ENCODE results near the gene PDCD1LG2. TPM values are rescaled to one million over a fixed set of nuclear protein-coding genes. Genes with fewer than 3 reads are reported as not detected.
"Not testable (repeated sequence)": the region's sequence is repeated elsewhere in the genome, so short reads cannot be mapped to it uniquely, and the experiment has no call there.

PDCD1LG2 gene
- total RNA-seq, 1 donor from 2014 or later: 3.3 TPM

DNA sequence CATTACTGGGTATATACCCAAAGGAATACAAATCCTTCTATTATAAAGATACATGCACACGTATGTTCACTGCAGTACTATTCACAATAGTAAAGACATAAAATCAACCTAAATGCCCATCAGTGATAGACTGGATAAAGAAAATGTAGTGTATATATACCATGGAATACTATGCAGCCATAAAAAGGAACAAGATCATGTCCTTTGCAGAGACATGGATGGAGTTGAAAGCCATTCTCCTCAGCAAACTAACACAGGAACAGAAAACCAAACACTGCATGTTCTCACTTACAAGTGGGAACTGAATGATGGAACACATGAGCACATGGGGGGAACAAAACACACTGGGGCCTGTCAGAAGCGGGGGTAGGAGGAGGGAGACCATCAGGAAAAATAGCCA is 71.4 kb downstream of the PDCD1LG2 start:
- ATAC-seq; DNase-seq (ENCODE audit: missing footprints); intact Hi-C loops (cut with DNase I): not testable (repeated sequence)

DNA sequence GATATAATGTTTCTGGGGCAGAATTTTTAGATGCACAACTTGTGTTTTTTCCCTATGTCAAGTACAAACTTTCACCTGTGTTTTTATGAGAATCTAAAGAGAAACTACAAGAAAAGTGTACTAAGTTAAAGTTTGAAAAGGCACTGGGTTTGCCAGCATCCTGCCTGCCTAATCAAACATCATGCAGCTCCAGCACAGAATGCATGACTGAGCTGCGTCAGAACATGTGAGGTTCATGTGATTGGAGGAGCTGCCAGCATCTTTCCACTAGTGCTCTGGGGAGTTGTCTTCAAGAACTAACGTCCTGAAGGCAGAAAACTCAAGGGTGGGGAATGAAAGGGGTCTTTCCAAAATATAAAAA is 72.5 kb downstream of the PDCD1LG2 start:
- ATAC-seq: peak; percentile 74
- intact Hi-C loops (cut with DNase I): no loop called here
- no peak for DNase-seq (ENCODE audit: missing footprints)

DNA sequence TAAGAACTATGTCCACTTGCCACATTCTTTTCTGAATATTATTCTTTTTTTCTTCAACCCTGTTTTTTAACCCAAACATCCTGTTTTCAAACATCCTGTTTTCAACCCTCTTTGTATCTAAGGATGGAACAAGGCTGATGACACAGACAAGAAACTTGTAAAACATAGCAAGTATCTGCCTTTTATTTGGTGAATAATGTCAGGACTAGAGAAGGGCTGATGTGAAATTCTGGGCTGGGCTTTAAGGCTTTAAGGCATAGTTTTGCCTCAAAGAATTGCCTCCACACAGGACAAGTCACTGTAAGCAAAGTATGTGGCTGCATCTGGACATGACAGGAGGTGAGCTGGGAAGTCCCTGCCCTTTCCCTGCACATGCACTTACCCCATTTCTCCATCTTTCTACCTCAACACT is 76.1 kb downstream of the PDCD1LG2 start:
- ATAC-seq (no peak), DNase-seq (ENCODE audit: missing footprints) (no peak)
- intact Hi-C loops (cut with DNase I): loop anchor here (5.0 kb wide), 1 partner anchor 84 kb away; no protein-coding TSS in a partner anchor

DNA sequence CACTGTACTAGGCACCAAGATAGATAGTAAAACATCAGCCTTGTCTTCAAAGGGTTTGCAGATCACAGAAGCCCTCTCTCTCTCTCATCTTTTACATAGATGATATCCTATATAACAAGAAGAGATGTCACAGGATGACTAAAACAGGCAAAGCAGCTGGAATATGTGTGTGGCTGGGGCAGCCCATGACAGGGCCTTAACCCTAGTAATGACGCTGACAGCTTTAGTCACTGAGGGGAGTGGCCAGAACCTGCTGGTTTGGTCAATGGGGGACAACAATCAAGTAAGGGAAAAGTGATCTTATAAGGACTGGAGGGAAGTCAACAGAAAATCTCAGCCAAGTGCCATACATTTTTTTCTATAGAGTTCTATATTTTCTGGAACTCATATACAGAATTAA is 76.7 kb downstream of the PDCD1LG2 start:
- intact Hi-C loops (cut with DNase I): loop anchor here (5.0 kb wide), 1 partner anchor 85 kb away; no protein-coding TSS in a partner anchor
- no peak for ATAC-seq
- DNase-seq (ENCODE audit: missing footprints): no peak

DNA sequence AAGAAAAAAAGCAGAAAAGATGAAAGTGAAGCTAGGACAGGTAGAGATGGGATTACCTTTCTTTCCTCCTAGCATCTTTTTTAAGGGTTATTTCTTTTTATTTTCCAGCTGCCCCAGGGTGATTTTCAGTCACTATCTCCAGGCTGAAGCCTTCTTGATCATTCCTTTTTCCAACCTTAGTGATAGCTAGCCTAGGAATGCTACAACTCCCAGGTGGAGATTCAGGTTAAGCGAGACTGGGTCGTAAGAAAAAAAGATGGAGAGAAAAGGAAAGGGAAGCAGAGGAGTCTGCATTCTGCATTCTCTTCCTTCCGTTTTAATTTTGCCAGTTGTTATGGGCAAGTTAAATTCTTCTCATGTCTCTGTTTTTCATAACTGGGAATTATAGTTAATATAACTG is 81.9 kb downstream of the PDCD1LG2 start:
- intact Hi-C loops (cut with DNase I): loop anchor here (10.0 kb wide), 2 partner anchors 607 to 837 kb away; partner anchors contain the start of gene JAK2
- ATAC-seq (no peak), DNase-seq (ENCODE audit: missing footprints) (no peak)

DNA sequence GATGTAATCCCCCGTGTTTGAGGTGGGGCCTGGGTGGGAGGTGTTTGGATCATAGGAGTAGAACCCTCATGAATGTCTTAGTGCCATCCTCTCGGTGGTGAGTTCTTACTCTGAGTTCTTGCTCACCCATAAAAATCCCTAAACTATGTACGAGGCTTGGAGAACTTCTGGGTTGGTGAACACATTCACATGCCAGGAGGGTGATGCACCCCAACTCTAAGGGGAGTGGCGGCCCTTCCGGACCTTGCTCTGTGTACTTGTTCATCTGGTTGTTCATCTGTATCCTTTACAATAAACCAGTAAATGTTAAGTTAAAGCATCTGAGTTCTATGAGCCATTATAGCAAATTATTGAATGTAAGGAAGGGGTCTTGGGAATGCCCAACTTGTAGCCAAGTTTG is 82.6 kb downstream of the PDCD1LG2 start:
- ATAC-seq: no peak
- DNase-seq (ENCODE audit: missing footprints): no peak

DNA sequence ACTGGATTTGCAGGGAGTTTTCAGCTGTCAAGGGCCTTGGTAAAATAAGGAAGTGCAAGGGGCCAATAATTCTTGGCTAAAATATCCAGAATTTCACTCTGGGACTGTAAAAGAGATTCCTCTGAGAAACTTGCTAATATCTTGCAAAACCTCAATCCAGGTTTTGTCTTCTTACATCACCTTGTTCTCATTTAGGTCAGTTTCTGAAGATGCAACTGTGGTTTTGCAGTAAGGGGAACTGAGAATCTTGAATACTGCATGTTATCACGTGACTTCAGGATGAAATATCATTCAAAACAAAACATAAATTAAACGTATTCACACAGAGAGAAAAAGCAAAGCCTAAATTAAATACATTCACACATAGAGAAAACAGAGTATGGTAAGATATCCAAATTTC is 83.6 kb downstream of the PDCD1LG2 start:
- intact Hi-C loops (cut with DNase I): loop anchor here (10.0 kb wide), 2 partner anchors 609 to 839 kb away; partner anchors contain the start of gene JAK2

More for the DNA sequence above, 82.6 kb downstream of the PDCD1LG2 start:
- intact Hi-C loops (cut with DNase I): loop anchor here (10.0 kb wide), 2 partner anchors 608 to 838 kb away; partner anchors contain the start of gene JAK2

DNA sequence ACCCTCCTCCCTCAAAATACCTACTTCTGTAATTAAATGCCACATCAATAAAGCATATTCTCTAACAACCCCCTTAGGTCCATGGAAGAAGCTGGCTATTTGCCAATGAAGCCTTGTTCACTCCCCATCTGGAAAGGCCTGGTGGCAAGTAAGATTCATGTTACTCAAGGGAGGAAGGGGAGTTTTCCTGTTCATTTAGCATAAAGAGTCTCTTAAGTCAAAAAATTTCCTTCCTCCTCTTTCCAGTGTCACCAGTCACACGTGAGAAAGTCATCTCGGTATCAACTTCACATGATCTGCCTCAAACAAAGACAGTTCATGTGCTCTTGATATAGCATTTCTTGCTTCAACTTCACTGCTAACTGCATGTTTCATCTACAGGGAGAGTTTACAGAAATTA is 85.8 kb downstream of the PDCD1LG2 start:
- ATAC-seq (no peak), DNase-seq (ENCODE audit: missing footprints) (no peak)
- intact Hi-C loops (cut with DNase I): loop anchor here (10.0 kb wide), 2 partner anchors 611 to 841 kb away; partner anchors contain the start of gene JAK2

More for the DNA sequence above, 83.6 kb downstream of the PDCD1LG2 start:
- ATAC-seq (no peak), DNase-seq (ENCODE audit: missing footprints) (no peak)

DNA sequence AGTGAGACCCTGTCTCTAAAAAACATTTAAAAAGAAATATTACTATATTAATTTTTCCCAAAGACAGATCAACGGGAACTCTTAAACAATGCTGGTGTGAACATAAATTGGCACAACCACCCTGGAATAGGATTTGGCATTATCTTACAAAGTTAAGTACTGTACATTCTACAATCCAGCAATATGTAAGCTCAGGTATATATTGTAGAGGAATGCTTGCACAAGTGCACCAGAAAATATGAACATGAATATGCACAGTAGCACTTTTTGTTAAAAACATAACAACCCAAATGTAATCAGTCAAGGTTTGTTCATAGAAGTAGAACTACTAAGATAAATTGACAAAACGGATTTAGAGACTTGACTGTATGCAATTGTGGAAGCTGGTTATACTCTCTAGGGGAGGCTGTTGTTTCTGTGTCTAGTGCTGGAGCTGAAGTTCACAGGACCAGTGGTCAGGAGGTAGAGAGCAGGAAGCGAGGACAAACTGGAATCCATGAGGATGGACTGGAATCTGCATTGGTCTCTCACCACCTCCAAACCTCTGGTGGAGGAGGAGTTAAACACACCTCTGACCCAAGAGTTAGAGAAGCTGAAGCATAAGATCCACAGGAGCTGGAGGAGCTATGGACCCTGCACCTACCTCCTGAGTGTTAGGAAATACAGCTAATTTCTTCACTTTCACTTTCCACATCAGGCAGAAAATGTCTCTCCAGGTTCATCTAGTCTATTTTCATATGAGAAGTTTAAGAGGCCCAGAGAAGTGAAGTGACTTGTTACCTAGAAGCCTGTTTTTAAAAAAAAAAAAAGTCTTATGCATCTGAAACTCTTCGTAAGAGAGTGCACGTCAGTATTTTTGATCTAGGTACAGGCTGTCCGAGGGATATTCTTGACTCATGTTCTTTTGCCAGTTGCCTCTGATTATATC is 98.2 kb downstream of the PDCD1LG2 start:
- intact Hi-C loops (cut with DNase I): no loop called here
- no peak for DNase-seq (ENCODE audit: missing footprints)
- ATAC-seq: peak; percentile 83

DNA sequence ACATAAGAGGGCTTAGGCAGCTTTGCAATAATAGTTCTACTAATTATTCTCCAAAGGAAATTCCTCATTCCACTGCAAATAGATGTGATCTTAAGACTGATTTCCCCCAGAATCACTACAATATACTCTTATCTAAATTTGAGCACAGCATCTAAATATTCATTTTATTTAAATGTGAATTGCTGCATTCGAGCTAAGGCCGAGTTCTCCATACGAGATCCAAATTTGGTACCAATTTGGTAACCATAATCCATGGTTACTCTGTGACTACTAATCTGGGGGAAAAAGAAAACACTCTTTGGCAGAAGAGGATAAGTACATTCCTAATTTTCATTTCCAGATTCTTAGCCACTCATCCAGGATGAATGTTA is 98.9 kb downstream of the PDCD1LG2 start:
- no peak for DNase-seq (ENCODE audit: missing footprints)
- intact Hi-C loops (cut with DNase I): no loop called here
- ATAC-seq: peak; percentile 24

DNA sequence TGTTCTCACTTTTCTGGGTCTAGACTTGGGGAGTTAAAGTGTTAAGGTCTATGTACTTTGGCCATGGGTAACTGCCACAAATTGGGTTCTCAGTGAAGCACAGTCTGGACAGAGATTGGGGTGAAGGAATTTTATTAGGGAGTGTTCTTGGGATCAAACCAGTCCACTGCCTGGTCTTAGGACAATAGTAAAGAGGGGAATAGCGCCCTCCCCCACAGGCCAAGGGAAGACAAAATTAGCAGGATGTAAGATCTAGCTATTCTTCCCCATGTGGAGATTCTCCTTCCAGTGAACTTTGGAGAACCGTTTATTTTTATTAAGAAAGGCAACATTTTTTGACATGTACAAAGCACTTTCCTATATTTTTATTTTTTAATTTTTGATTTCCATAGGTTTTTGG is 100.2 kb downstream of the PDCD1LG2 start:
- intact Hi-C loops (cut with DNase I): no loop called here
- DNase-seq (ENCODE audit: missing footprints) (no peak), ATAC-seq (no peak)

DNA sequence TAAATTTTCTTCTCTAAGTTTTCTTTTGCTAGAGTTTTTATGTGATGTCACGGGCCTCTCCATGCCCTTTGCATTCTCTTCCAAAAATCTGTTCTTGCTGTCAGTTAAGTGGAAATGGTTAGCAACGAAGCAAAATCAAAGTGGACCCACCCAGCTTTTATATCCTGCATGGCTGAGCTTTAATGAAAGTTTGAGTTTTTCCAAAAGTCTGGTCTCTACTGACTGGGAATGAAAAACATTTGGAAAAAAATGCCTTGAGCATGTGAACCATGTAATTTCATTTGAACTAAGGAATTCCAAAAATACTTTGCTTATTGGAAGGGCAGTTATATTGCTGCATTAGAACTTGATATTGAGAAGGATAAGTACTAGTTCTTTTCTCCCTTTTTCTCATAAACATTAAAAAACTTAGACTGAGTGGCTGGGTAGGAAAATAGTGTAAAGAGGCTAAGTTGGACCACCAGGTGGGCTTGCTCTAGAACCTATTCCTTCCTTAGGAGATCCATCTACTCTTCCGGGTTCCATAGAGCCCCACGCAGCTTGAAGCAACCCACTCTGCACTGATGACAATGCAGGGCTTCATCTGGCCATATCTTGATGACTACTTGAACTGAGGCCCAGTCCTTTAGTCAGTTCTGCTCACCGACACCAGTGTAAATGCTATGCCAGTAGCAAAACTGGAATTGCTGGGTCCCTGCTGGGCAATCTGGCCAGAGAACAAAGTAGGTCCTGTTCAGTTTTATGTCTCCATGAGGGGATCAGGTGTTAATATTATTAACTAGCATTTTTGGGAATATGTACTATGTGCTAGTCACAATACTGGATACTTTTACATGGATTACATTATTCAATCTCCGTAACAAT is 101.2 kb downstream of the PDCD1LG2 start:
- intact Hi-C loops (cut with DNase I): no loop called here
- ATAC-seq: no peak

DNA sequence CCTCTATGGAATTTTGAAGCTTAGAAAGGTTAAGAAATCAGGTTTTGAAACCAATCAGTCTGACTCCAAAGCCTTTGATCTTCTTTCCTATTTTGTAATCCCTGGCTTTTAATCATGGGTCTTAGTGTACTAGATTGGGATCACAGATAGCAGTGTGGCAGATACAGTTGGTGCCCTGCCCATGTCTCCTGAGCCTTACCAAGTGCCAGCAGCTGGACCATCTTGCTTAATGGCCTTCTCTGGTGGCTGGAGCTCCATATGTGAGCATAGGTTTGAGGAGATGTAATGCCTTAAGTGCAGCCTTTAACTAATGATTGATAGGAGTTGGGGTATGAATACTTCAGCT is 101.8 kb downstream of the PDCD1LG2 start:
- no peak for ATAC-seq
- intact Hi-C loops (cut with DNase I): no loop called here
- DNase-seq (ENCODE audit: missing footprints): no peak

More for the DNA sequence above, 101.2 kb downstream of the PDCD1LG2 start:
- DNase-seq (ENCODE audit: missing footprints): no peak

DNA sequence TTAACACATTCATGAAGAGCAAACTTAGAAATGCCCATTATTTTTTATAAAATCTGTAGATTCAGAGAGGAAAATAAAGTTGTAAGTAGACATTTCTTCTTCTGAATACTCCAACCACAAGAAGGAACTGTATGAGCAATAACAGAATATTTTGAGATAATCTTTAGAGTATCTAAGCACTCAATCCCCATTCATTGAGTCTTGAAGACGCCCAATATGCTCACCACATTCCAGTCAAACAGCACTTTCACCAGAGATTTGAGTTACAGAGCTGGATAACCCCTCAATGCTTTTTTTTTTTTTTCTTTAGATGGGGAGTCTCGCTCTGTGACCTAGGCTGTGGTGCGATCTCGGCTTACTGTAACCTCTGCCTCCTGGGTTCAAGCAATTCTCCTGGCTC is 103.9 kb downstream of the PDCD1LG2 start:
- intact Hi-C loops (cut with DNase I): no loop called here
- ATAC-seq (no peak), DNase-seq (ENCODE audit: missing footprints) (no peak)

DNA sequence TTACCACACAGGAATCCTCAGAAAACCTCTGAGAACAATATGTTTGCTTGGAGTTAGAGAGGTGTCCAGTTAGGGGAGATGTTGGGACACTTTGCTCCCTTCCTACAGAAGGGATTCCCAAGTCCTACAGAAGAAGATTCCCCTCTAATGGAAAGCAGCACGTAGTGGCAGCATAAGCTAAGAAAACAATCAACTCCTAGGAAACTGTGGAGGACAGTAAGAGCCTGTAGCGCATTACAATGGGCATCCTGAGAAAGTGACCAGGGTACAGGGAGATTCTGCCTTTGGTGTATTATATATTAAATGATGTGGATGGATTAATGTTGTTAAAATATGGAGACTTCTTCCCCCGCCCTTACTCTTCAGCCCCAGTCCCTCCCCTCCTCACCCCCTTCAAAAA is 104.7 kb downstream of the PDCD1LG2 start:
- DNase-seq (ENCODE audit: missing footprints): no peak
- intact Hi-C loops (cut with DNase I): no loop called here
- ATAC-seq: no peak

DNA sequence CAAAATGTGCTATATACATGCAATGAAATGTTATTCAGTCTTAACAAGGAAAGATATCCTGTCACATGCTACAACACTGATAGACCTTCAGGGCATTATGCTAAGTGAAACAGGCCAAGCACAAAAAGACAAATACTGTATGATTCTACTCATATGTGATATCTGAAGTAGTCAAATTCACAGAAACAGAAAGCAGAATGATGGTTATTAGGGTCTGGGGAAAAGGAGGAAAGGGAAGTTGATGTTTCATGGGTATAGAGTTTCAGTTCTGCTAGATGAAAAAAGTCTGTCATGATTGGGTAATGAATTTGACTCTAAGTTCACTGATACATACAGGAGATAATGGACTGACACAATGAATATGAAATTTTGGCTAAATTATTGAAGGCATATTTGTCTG is 107.4 kb downstream of the PDCD1LG2 start:
- ATAC-seq (no peak), DNase-seq (ENCODE audit: missing footprints) (no peak)
- intact Hi-C loops (cut with DNase I): no loop called here

DNA sequence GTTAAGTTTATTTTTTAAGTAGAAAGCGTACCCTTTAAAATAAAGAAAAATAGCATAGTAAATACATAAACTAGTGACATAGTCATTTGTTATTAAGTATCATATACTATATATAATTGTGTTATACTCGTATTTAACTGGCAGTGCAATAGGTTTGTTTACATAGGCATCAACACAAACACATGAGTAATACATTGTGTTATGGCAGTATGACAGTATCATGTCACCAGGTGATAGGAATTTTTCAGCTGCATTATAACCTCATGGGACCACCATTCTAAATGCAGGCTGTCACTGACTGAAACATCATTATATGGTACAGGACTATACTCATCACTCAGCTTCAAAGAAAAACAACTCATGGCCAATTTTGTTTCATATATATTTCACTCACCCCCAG is 110.2 kb downstream of the PDCD1LG2 start:
- ATAC-seq (no peak), DNase-seq (ENCODE audit: missing footprints) (no peak)
- intact Hi-C loops (cut with DNase I): no loop called here
